K562 (cell line): ENCODE data around the gene TAAR9. TPM values are rescaled to one million over a fixed set of nuclear protein-coding genes. Genes with fewer than 3 reads are reported as not detected.

Source experiments
- ASH1L ChIP-seq: fragments of 450-650 bp; IDR thresholded peaks from 2 replicates; pipeline ENCODE4 v1.6.1; 2018; ENCODE audit warnings: borderline replicate concordance, mild to moderate bottlenecking, low read depth; ENCODE audit not compliant: partially characterized antibody
- CCAR2 ChIP-seq: fragments of 200-400 bp; formaldehyde crosslinking; IDR thresholded peaks from 2 replicates; pipeline ENCODE4 v1.6.1; 2017; ENCODE audit warnings: mild to moderate bottlenecking, low read depth, low read length
- ETV6 ChIP-seq, 3 experiments: fragments of 150-350 bp in 1 of 3; sonication (generic) in 1 of 3; formaldehyde crosslinking in 1 of 3; IDR thresholded peaks; 2 replicates each; pipeline versions ENCODE4 v1.6.1 to v1.8.0; 2014 to 2022; ENCODE audit warnings: borderline replicate concordance in 2 of 3, low read depth in 2 of 3, antibody characterized with exemption in 1 of 3, low read length in 1 of 3, mild to moderate bottlenecking in 1 of 3, missing genetic modification reagents in 1 of 3
- HLTF ChIP-seq: fragments of 450-650 bp; IDR thresholded peaks from 2 replicates; pipeline ENCODE4 v1.6.1; 2016
- SMAD4 ChIP-seq: fragments of 250-450 bp; sonication (Bioruptor Pico); conservative IDR thresholded peaks from 2 replicates; pipeline ENCODE4 v1.8.0; 2021; ENCODE audit warnings: inconsistent platforms, mild to moderate bottlenecking, moderate library complexity
- TAL1 ChIP-seq: fragments of 450-650 bp; IDR thresholded peaks from 2 replicates; pipeline ENCODE4 v1.6.1; 2016; ENCODE audit warnings: mild to moderate bottlenecking
- TEAD4 ChIP-seq, 2 experiments: sonication (generic) in 1 of 2; formaldehyde crosslinking in 1 of 2; IDR thresholded peaks; 2 replicates each; pipeline versions ENCODE4 v1.6.1 to v1.8.0; 2012 to 2022; ENCODE audit warnings: borderline replicate concordance in 1 of 2, inconsistent platforms in 1 of 2, low read length in 1 of 2, mild to moderate bottlenecking in 1 of 2, missing genetic modification reagents in 1 of 2
- TGIF2 ChIP-seq: sonication (generic); formaldehyde crosslinking; IDR thresholded peaks from 2 replicates; pipeline ENCODE4 v1.8.1; 2022; ENCODE audit warnings: mild to moderate bottlenecking, missing genetic modification reagents, moderate library complexity
- ZFP30 ChIP-seq: fragments of 250-450 bp; sonication (Bioruptor Pico); IDR thresholded peaks from 2 replicates; pipeline ENCODE4 v1.8.0; 2022; ENCODE audit warnings: moderate library complexity, mild to moderate bottlenecking, inconsistent platforms, borderline replicate concordance
- ZZZ3 ChIP-seq: fragments of 450-650 bp; IDR thresholded peaks from 2 replicates; pipeline ENCODE4 v1.6.1; 2016; ENCODE audit warnings: antibody characterized with exemption, mild to moderate bottlenecking, moderate library complexity
- polyA plus RNA-seq, 8 experiments: library from polyadenylated mRNA; depleted of rRNA in 4 of 8; stranded (reverse) in 5 of 8; unstranded in 3 of 8; fragments of >200 nt; fragmentation: Nextera tagmentation in 2 of 8; fragmentation: Illumina TruSeq in 1 of 8; extraction: Ambion mirVana in 2 of 8; extraction: Trizol in 1 of 8; gene quantifications; 2 replicates each; pipeline versions ENCODE4 v1.2.1 to v1.2.3, GENCODE V29; 2011 to 2014; ENCODE audit warnings: inconsistent platforms in 1 of 8, missing spikeins in 1 of 8
- total RNA-seq, 7 experiments: library from RNA; depleted of rRNA in 6 of 7; stranded (reverse); fragments of >200 nt in 6 of 7; fragmentation: Illumina TruSeq in 2 of 7; extraction: Trizol in 2 of 7; gene quantifications; 2 replicates each; pipeline versions ENCODE4 v1.2.1 to v1.2.3, GENCODE V29; 2011 to 2021; ENCODE audit warnings: low replicate concordance in 1 of 7
- TF ChIP-seq, protein P1 (sequence below): fragments of 250-450 bp; sonication (Bioruptor Pico); IDR thresholded peaks from 2 replicates; pipeline ENCODE4 v1.4.0; 2020; ENCODE audit warnings: mild to moderate bottlenecking, moderate library complexity
- TF ChIP-seq, protein P2 (sequence below): fragments of 450-650 bp; IDR thresholded peaks from 2 replicates; pipeline ENCODE4 v1.6.1; 2016; ENCODE audit warnings: missing biosample characterization, missing genetic modification characterization
- TF ChIP-seq, protein P3 (sequence below): IDR thresholded peaks from 2 replicates; pipeline ENCODE4 v1.6.1; 2012; ENCODE audit warnings: low read depth, low read length, improper control_type of control experiment, borderline replicate concordance
- TF ChIP-seq, protein P4 (sequence below): fragments of 250-450 bp; sonication (Bioruptor Pico); IDR thresholded peaks from 2 replicates; pipeline ENCODE4 v1.5.0; 2021
- TF ChIP-seq, protein P5 (sequence below): fragments of 450-650 bp; formaldehyde crosslinking; IDR thresholded peaks from 2 replicates; pipeline ENCODE4 v1.4.0; 2020; ENCODE audit warnings: mild to moderate bottlenecking, moderate library complexity
- TF ChIP-seq, protein P6 (sequence below), 3 experiments: IDR thresholded peaks in 2 of 3; conservative IDR thresholded peaks in 1 of 3; 2 replicates each; pipeline ENCODE4 v1.5.1; 2011 to 2012; ENCODE audit warnings: low read length in 3 of 3, mild to moderate bottlenecking in 3 of 3, control low read depth in 2 of 3, improper control_type of control experiment in 1 of 3, inconsistent platforms in 1 of 3, low read depth in 1 of 3, mixed read lengths in 1 of 3, moderate library complexity in 1 of 3; ENCODE audit not compliant: insufficient read depth in 2 of 3

TAAR9 gene
- total and polyA plus RNA-seq, 9 of the 15 experiments (the other 6 are each of a cell fraction or from before 2014, with no cell fraction given), result not detected

DNA sequence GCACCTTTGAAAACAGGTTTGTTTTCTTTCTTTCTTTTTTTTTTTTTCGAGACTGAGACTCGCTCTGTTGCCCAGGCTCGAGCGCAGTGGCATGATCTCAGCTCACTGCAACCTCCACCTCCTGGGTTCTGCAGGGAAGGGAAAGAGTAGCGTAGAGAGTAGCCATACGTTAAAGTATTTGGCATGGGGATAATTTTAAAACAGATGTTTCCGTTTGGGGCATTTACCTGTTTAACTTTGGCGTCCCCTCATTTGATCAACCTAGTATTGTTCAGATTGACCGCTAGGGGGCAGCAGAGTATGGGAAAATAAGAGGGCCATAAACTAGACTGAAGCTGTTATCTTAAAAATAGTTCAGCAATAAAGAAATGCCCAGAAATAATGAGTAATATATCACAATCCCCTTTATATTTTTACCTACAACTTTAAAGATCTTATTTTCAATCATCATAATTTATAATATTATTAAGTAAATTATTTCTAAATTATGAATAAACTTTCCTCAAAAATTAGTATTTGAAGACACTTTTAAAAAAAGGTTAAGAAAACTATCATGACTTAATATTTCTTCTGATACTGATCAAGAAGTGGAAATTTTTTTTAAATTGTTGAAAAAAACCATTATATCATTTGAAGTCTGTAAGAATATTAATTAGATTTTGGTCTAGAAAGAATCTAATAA lies 7.6 kb upstream of the TAAR9 start (continued):
- TF ChIP-seq, protein P1, sequence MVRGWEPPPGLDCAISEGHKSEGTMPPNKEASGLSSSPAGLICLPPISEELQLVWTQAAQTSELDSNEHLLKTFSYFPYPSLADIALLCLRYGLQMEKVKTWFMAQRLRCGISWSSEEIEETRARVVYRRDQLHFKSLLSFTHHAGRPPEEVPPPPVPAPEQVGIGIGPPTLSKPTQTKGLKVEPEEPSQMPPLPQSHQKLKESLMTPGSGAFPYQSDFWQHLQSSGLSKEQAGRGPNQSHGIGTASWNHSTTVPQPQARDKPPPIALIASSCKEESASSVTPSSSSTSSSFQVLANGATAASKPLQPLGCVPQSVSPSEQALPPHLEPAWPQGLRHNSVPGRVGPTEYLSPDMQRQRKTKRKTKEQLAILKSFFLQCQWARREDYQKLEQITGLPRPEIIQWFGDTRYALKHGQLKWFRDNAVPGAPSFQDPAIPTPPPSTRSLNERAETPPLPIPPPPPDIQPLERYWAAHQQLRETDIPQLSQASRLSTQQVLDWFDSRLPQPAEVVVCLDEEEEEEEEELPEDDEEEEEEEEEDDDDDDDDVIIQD (CRISPR knock-in tag), result no peak
- TF ChIP-seq, protein P2, sequence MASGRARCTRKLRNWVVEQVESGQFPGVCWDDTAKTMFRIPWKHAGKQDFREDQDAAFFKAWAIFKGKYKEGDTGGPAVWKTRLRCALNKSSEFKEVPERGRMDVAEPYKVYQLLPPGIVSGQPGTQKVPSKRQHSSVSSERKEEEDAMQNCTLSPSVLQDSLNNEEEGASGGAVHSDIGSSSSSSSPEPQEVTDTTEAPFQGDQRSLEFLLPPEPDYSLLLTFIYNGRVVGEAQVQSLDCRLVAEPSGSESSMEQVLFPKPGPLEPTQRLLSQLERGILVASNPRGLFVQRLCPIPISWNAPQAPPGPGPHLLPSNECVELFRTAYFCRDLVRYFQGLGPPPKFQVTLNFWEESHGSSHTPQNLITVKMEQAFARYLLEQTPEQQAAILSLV (tag), result no peak
- TF ChIP-seq ASH1L (no peak), TAL1 (no peak), CCAR2 (no peak), TGIF2 (CRISPR knock-in tag) (no peak), ZZZ3 (no peak), ETV6 (IDR thresholded peaks at IDR 0.05; ENCODE audit: borderline replicate concordance in 1 of 2, low read depth in 2 of 2, low read length in 1 of 2) (no peak), ETV6 (CRISPR knock-in tag; IDR thresholded peaks at IDR 0.05; ENCODE audit: borderline replicate concordance) (no peak), TEAD4 (IDR thresholded peaks at IDR 0.05; ENCODE audit: low read length) (no peak), TEAD4 (CRISPR knock-in tag; IDR thresholded peaks at IDR 0.05; ENCODE audit: borderline replicate concordance) (no peak), SMAD4 (CRISPR knock-in tag) (no peak), ZFP30 (CRISPR knock-in tag) (no peak), HLTF (no peak)
- TF ChIP-seq, protein P3, sequence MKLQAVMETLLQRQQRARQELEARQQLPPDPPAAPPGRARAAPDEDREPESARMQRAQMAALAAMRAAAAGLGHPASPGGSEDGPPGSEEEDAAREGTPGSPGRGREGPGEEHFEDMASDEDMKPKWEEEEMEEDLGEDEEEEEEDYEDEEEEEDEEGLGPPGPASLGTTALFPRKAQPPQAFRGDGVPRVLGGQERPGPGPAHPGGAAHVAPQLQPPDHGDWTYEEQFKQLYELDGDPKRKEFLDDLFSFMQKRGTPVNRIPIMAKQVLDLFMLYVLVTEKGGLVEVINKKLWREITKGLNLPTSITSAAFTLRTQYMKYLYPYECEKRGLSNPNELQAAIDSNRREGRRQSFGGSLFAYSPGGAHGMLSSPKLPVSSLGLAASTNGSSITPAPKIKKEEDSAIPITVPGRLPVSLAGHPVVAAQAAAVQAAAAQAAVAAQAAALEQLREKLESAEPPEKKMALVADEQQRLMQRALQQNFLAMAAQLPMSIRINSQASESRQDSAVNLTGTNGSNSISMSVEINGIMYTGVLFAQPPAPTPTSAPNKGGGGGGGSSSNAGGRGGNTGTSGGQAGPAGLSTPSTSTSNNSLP, result 0 out of 2 replicates have a peak, but pooled peaks have one; percentile 67
- TF ChIP-seq, protein P4, sequence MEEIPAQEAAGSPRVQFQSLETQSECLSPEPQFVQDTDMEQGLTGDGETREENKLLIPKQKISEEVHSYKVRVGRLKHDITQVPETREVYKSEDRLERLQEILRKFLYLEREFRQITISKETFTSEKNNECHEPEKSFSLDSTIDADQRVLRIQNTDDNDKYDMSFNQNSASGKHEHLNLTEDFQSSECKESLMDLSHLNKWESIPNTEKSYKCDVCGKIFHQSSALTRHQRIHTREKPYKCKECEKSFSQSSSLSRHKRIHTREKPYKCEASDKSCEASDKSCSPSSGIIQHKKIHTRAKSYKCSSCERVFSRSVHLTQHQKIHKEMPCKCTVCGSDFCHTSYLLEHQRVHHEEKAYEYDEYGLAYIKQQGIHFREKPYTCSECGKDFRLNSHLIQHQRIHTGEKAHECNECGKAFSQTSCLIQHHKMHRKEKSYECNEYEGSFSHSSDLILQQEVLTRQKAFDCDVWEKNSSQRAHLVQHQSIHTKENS, result no peak
- TF ChIP-seq, protein P5, sequence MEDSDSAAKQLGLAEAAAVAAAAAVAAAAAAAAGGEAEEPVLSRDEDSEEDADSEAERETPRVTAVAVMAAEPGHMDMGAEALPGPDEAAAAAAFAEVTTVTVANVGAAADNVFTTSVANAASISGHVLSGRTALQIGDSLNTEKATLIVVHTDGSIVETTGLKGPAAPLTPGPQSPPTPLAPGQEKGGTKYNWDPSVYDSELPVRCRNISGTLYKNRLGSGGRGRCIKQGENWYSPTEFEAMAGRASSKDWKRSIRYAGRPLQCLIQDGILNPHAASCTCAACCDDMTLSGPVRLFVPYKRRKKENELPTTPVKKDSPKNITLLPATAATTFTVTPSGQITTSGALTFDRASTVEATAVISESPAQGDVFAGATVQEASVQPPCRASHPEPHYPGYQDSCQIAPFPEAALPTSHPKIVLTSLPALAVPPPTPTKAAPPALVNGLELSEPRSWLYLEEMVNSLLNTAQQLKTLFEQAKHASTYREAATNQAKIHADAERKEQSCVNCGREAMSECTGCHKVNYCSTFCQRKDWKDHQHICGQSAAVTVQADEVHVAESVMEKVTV, result peak; percentile 45; the same call in 1 of the 2 replicates
- TF ChIP-seq, protein P6, sequence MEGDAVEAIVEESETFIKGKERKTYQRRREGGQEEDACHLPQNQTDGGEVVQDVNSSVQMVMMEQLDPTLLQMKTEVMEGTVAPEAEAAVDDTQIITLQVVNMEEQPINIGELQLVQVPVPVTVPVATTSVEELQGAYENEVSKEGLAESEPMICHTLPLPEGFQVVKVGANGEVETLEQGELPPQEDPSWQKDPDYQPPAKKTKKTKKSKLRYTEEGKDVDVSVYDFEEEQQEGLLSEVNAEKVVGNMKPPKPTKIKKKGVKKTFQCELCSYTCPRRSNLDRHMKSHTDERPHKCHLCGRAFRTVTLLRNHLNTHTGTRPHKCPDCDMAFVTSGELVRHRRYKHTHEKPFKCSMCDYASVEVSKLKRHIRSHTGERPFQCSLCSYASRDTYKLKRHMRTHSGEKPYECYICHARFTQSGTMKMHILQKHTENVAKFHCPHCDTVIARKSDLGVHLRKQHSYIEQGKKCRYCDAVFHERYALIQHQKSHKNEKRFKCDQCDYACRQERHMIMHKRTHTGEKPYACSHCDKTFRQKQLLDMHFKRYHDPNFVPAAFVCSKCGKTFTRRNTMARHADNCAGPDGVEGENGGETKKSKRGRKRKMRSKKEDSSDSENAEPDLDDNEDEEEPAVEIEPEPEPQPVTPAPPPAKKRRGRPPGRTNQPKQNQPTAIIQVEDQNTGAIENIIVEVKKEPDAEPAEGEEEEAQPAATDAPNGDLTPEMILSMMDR (IDR thresholded peaks at IDR 0.05 in 2 of 3, conservative IDR thresholded peaks at IDR 0.05 in 1 of 3; ENCODE audit: insufficient read depth in 2 of 3, low read depth in 1 of 3, low read length in 3 of 3), result peak; percentile 60 to 83 (median 62); a peak in 5 of 6 replicates
